OCI-LY3 (cell line): ENCODE data around the gene BHLHE23.

Source experiments
- EZH2phosphoT487 ChIP-seq: fragments of 200-600 bp; shearing (Covaris generic); IDR thresholded peaks from 2 replicates; pipeline ENCODE4 v1.6.1; 2018; ENCODE audit warnings: antibody characterized with exemption, mixed run types, low read depth
- TF ChIP-seq, protein P1 (sequence below): fragments of 200-600, 300-600 bp; sonication (generic); IDR thresholded peaks from 2 replicates; pipeline ENCODE4 v1.5.1; 2014; ENCODE audit warnings: antibody characterized with exemption, low read length, low read depth

- TF ChIP-seq, protein P1, sequence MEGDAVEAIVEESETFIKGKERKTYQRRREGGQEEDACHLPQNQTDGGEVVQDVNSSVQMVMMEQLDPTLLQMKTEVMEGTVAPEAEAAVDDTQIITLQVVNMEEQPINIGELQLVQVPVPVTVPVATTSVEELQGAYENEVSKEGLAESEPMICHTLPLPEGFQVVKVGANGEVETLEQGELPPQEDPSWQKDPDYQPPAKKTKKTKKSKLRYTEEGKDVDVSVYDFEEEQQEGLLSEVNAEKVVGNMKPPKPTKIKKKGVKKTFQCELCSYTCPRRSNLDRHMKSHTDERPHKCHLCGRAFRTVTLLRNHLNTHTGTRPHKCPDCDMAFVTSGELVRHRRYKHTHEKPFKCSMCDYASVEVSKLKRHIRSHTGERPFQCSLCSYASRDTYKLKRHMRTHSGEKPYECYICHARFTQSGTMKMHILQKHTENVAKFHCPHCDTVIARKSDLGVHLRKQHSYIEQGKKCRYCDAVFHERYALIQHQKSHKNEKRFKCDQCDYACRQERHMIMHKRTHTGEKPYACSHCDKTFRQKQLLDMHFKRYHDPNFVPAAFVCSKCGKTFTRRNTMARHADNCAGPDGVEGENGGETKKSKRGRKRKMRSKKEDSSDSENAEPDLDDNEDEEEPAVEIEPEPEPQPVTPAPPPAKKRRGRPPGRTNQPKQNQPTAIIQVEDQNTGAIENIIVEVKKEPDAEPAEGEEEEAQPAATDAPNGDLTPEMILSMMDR: no peak
- no peak for TF ChIP-seq EZH2phosphoT487
Measured at GRCh38 chr20:63031251-63032014, 24.7 kb upstream of the BHLHE23 start.
